Muscle layer of colon (tissue), 2 donors: Measurements from ENCODE around the gene DDR1.

ENCODE experiments used
- H3K27ac ChIP-seq: one replicate; pipeline ENCODE4 v1.7.0; 2013; ENCODE audit warnings: low read depth, mild to moderate bottlenecking, low read length, moderate library complexity
- H3K27me3 ChIP-seq, 2 donors: one replicate each; pipeline ENCODE4 v1.7.0; 2013; ENCODE audit warnings: low read length in 2 of 2, mild to moderate bottlenecking in 2 of 2; ENCODE audit not compliant: insufficient read depth in 2 of 2, control insufficient read depth in 1 of 2
- H3K36me3 ChIP-seq: one replicate; pipeline ENCODE4 v1.7.0; 2013; ENCODE audit warnings: mild to moderate bottlenecking, low read length; ENCODE audit not compliant: insufficient read depth
- H3K4me1 ChIP-seq: one replicate; pipeline ENCODE4 v1.7.0; 2013; ENCODE audit warnings: mild to moderate bottlenecking, low read length; ENCODE audit not compliant: insufficient read depth
- H3K4me3 ChIP-seq, 2 donors: one replicate each; pipeline ENCODE4 v1.7.0; 2013; ENCODE audit warnings: low read length in 2 of 2, low read depth in 1 of 2, mild to moderate bottlenecking in 1 of 2, moderate library complexity in 1 of 2
- H3K9ac ChIP-seq: one replicate; pipeline ENCODE4 v1.7.0; 2013; ENCODE audit warnings: low read length
- H3K9me3 ChIP-seq: one replicate; pipeline ENCODE4 v1.7.0; 2013; ENCODE audit warnings: mild to moderate bottlenecking, low read length
- donor health status: abdominal sarcoma.
- donor health status: Adenocarcinoma of cecum.

DDR1 gene

DNA sequence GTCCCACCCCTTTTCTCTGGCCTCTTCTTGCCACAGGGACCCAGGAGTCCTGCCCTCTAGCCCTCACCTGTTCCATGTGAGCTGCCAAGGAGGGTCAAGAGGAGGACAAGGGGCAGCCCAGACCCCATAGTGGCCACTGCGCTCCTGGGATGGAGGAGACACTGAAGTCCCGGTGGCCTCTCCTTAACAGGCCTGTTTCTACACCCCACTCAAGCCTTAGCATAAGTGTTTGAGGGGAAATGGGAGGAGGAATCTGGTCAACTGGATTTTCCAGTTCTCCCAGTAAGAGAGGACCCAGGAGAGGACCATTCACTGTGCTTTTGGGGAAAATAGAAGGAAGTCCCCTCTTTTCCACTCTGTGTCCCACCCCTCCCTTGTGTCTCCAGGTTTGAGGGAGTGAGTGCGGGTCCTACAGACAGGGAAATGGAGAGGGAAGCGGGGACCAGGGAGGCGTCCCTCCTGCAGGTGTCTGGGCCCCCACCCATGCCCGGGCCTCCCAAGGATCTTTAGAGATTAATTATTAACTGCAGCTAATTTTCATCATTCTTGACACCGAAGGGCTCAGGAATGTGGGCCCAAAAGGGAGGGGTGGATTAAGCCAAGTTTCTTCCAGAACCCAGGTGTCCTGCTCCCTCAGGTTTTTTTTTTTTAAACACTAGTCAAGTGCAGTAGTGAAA is 47.8 kb downstream of the DDR1 start, which contains the start of gene SFTA2:
Gene SFTA2 (minus strand): TSS at position 202 of the 677 bp plus-strand sequence. CDS start 74 bp downstream, at position 128.
- Histone ChIP-seq H3K27me3 (no peaks in the 10 kb centered on the region), H3K36me3 (no peaks in the 10 kb centered on the region), H3K4me1 (no peaks in the 10 kb centered on the region), H3K4me3 (no peak within 1 kb of the TSS), H3K9ac (no peak within 1 kb of the TSS), H3K9me3 (no peaks in the 10 kb centered on the region), H3K27ac (no peak within 1 kb of the TSS)

DNA sequence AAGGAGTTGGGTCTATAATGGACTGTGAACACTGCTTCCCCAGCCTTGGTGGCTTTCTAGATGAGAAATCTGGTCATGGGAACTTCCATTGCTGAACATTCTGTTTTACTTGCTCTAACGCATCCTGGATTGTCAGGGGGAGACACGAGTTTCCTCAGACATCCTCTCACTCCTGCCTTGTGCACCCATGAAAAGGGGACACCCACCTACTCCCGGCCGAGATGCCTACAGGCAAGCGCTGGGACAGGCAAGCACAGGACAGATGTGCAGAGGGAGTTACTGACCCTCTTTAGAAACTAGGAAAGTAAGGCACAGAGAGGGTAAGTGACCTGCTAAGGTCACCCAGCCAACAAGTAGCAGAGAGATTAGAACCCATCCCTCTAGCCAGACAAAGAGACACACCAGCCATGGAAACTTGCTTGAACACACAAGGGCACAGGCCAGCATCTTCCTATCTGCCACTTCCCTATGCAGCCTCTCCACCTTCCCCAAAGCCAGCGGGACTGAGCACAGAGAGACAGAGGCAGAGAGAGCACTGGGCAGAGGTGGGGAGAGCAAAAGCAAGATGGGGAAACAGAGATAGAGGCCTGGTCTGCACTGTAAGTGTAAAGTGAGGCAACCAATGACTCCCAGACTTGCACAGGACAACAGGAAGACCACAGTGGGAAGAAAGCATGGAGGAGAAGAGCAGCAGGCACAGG is 48.5 kb downstream of the DDR1 start:
- no peaks in the 10 kb centered on the region for H3K27me3 ChIP-seq
- no peak overlapping the region for H3K9ac ChIP-seq
- H3K9me3 ChIP-seq: no peaks in the 10 kb centered on the region
- no peak overlapping the region for H3K27ac ChIP-seq
- no peaks in the 10 kb centered on the region for H3K36me3 ChIP-seq
- no peak overlapping the region for H3K4me3 ChIP-seq
- no peaks in the 10 kb centered on the region for H3K4me1 ChIP-seq

DNA sequence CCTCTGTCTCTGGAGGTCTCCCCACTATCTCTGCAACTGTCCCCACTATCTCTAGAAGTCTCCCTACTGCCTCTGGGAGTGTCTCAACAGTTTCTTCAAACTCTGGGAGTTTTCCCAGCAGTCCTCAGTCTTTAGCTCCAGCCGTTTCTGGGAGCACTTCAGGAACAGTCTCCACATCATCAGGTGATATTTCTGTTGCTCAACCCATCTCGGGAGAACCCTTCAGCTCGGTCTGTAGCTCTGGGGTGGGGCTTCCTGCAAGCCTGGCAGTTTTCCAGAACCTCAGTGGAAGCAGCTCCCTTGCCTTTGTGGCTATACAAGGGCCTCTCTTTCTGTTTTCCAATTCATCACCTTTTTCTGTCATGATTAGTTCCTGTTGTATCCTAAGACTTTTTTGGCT is 50.7 kb downstream of the DDR1 start:
- Histone ChIP-seq H3K36me3 (no peaks in the 10 kb centered on the region), H3K4me3 (no peak overlapping the region), H3K4me1 (no peaks in the 10 kb centered on the region), H3K9me3 (no peaks in the 10 kb centered on the region), H3K27me3 (peaks cover 0 to 3% of the 10 kb centered on the region in 2 donors), H3K9ac (no peak overlapping the region), H3K27ac (no peak overlapping the region)

DNA sequence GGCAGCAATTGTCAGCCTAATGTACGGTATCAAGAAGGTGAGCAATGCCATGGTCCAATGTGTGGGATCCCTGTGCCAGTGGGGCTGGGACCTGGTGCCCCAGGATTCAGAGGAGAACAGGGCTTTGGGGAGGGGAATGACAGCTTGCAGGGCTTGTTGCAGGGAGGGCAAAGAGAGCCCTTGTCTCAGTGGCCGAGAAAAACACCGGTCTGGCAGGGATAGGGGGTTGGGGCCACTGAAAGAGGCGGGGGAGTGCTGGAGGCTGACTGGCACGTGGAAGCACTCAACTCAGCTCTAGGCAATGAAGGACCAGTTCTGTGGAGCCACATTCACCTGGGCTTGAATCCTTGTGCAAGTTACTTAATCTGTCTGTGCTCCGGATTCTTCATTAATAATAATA is 52.9 kb downstream of the DDR1 start:
- H3K27ac ChIP-seq: no peak overlapping the region
- H3K4me3 ChIP-seq: no peak overlapping the region
- no peaks in the 10 kb centered on the region for H3K9me3 ChIP-seq
- H3K36me3 ChIP-seq: no peaks in the 10 kb centered on the region
- no peaks in the 10 kb centered on the region for H3K4me1 ChIP-seq
- H3K9ac ChIP-seq: no peak overlapping the region
- H3K27me3 ChIP-seq: peaks cover 0 to 10% of the 10 kb centered on the region in 2 donors

DNA sequence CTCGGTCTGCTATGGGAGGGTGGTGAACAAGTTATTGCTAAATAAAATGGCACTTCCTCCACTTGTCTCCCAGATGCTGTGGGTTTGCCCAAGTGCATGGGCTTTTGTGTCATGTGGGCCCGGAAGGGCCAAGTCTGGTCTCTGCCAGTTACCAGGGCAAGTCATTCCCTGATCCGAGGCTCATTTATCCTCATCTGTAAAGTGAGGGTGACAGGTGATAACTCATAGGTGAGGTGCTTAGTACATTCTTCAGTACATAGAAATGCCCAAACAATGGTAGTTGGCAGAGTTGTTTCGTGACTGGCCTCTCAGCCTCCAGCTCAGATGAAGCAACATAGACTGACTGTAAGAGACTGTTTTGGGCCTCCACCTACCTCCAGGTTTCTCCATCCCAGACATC is 54.4 kb downstream of the DDR1 start:
- peaks cover 0 to 18% of the 10 kb centered on the region in 2 donors for H3K27me3 ChIP-seq
- no peak overlapping the region for H3K9ac ChIP-seq
- H3K4me3 ChIP-seq: no peak overlapping the region
- no peaks in the 10 kb centered on the region for H3K36me3 ChIP-seq
- H3K4me1 ChIP-seq: no peaks in the 10 kb centered on the region
- H3K27ac ChIP-seq: no peak overlapping the region
- no peaks in the 10 kb centered on the region for H3K9me3 ChIP-seq

DNA sequence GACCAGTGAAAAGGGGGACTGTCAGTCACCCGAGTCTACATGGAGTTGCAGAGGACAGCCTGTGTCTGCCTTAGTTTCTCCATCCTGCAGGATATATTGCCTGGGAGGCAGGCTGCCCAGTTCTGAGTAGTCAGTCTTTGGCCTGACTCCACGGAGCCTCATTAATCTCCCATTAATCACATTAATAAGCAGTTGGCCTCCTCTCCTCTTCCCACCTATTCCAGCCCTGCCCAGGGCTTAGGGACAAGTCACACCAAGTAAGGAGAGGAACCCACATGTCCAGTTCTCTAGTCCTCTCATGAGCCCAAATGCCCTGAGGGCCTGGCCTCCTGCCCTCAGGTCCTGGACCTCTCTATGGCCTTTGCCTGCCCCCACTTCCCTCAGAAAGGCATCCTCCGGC is 55.2 kb downstream of the DDR1 start:
- Histone ChIP-seq H3K27ac (no peak overlapping the region), H3K4me1 (no peaks in the 10 kb centered on the region), H3K9ac (no peak overlapping the region), H3K9me3 (no peaks in the 10 kb centered on the region), H3K36me3 (no peaks in the 10 kb centered on the region), H3K27me3 (peaks cover 0 to 18% of the 10 kb centered on the region in 2 donors), H3K4me3 (no peak overlapping the region)

DNA sequence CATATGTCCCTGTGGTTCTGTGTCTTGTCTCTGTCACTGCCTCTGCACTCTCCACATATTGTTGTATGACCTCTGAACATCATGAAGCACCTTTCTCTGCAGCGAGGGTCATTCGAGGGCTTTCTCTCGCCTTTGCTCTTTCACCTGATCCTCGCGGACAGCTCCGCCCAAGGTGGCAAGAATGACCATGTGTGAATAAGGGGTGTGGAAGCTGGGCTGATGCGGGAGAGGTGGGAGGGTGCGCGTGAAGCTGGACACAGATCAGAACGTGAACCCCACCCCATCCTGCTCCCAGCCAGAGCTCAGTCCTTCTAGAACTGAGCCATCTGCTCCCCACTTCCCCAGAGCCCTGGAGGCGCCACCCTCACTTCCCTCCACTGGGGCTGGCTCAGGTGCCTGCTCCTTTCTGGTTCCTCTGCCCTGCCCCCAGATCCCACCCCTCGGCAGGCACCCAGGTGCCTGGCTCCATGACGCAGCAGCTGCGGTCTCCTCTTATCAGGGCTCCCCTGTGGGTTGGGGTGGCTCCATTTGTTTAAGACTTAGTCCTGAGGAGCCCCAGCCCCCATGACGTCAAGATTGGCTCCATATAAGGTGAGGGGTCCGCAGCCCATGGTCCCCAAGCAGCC is 56.2 kb downstream of the DDR1 start, which contains the start of gene MUCL3:
Gene MUCL3 (plus strand): TSS at position 613 of the 626 bp plus-strand sequence. CDS start 27 bp downstream, outside the sequence.
- Histone ChIP-seq H3K27me3 (peaks cover 0 to 18% of the 10 kb centered on the region in 2 donors), H3K4me1 (no peaks in the 10 kb centered on the region), H3K27ac (no peak within 1 kb of the TSS), H3K9ac (no peak within 1 kb of the TSS), H3K9me3 (no peaks in the 10 kb centered on the region), H3K36me3 (no peaks in the 10 kb centered on the region), H3K4me3 (no peak within 1 kb of the TSS)

DNA sequence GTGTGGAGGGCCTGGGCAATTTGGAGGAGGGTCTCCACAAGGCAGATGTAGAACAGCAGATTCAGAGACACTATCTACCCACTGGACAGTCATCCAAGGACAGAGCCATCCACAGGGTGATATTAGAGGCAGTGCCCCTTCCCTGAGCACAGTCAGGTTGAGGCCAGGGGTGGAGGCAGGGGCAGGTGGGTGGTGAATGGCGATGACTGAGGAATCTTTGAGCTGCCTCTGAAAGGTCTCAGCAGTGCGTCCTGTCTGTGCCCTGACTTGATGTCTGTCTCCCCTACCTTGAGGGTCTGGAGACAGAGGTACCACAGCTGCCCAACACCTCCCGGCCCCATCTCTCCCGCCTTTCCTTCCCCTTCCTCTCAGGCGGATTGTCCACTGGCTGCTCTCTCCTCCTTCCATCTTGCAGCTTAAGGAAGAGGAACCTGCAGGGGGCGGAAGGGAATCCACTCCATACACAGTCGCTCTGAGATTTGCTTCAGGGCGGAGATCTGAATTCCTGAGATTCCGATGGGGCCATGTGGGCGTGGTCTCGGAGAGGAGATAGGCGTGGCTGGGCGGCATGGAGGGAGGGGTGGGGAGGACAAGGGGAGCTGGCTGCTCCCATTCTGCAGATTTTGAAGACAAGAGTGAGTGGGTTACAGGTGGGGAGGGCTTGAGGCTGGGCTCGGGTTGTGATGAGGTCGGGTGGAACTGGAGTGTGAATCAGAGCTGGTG is 58.2 kb downstream of the DDR1 start:
- H3K4me3 ChIP-seq: no peak overlapping the region
- H3K27me3 ChIP-seq: peaks cover 0 to 18% of the 10 kb centered on the region in 2 donors
- H3K9me3 ChIP-seq: no peaks in the 10 kb centered on the region
- H3K9ac ChIP-seq: no peak overlapping the region
- no peak overlapping the region for H3K27ac ChIP-seq
- no peaks in the 10 kb centered on the region for H3K36me3 ChIP-seq
- H3K4me1 ChIP-seq: no peaks in the 10 kb centered on the region

DNA sequence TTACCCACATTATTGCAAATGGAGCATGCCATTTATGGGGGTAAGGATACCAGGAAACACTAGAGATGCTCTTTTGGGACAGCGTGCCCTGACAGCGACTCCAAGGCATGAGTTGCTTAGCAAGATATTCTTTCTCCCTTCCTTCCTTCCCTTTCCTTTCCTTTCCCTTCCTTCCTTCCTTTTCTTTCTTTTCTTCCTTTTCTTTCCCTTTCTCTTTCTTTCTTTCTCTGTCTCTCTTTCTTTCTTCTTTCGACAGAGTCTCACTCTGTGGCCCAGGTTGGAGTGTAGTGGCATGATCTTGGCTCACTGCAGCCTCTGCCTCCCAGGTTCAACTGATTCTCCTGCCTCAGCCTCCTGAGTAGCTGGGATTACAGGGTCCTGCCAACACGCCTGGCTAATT is 59.7 kb downstream of the DDR1 start:
- Histone ChIP-seq H3K9me3 (no peaks in the 10 kb centered on the region), H3K27me3 (peaks cover 0 to 18% of the 10 kb centered on the region in 2 donors), H3K4me1 (no peaks in the 10 kb centered on the region), H3K36me3 (no peaks in the 10 kb centered on the region), H3K9ac (no peak overlapping the region), H3K27ac (no peak overlapping the region), H3K4me3 (no peak overlapping the region)

DNA sequence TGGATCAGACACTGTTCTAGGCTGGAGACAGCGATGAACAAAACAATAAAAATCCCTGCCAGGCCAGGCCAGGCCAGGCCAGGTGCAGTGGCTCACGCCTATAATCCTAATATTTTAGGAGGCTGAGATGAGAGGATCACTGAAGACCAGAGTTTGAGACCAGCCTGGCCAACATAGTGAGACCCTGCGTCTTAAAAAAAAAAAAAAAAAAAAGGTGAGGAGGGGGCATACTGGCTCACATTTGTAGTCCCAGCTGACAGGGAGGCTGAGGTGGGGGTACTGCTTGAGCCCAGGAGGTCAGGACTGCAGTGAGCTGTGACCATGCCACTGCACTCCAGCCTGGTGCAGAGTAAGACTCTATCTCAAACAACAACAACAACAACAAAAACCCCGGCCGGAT is 61.0 kb downstream of the DDR1 start:
- Histone ChIP-seq H3K9ac (no peak overlapping the region), H3K4me1 (no peaks in the 10 kb centered on the region), H3K27ac (no peak overlapping the region), H3K36me3 (no peaks in the 10 kb centered on the region), H3K9me3 (no peaks in the 10 kb centered on the region), H3K27me3 (peaks cover 0 to 15% of the 10 kb centered on the region in 2 donors), H3K4me3 (no peak overlapping the region)

DNA sequence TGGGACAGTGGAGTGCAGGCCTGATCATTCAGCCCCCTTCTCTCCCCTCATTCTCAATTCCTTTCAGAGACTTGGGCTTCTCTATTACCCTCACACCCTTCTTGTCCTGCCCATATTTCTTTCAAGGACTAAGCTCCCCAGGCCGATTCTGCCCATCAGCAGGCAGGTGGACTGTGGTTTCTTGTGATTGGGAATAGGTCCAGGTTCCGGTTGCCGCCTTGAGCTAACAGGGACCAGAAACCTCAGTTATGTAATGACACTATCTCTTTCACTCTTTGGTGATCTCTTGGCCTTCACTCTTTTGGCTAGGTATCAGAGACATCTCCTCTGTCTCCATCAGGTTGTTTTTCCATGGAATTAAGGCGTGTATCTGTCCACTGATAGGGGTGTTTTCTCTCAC is 62.9 kb downstream of the DDR1 start:
- Histone ChIP-seq H3K27me3 (peaks cover 0 to 7% of the 10 kb centered on the region in 2 donors), H3K27ac (no peak overlapping the region), H3K4me1 (no peaks in the 10 kb centered on the region), H3K9me3 (no peaks in the 10 kb centered on the region), H3K4me3 (no peak overlapping the region), H3K9ac (no peak overlapping the region), H3K36me3 (no peaks in the 10 kb centered on the region)
